ENCODE data around the gene YBX3. TPM values are rescaled to one million over a fixed set of nuclear protein-coding genes. Genes with fewer than 3 reads are reported as not detected.
A peak's percentile ranks its signal among the peaks of the same experiment; 100 is the strongest.

The YBX3 gene
- total and polyA plus RNA-seq, 2 of the 13 experiments (the other 11 are each of a cell fraction or from before 2014, with no cell fraction given), result 77.5 to 99.6 TPM

- TF ChIP-seq ZNF781 (CRISPR knock-in tag; IDR thresholded peaks at IDR 0.05; ENCODE audit: borderline replicate concordance, not compliant biosample characterization), result peak; percentile 22
- TF ChIP-seq SNAPC2 (CRISPR knock-in tag; IDR thresholded peaks at IDR 0.05), result no peak
- peak; percentile 59; the same call in 1 of the 2 replicates for TF ChIP-seq IKZF5 (CRISPR knock-in tag; IDR thresholded peaks at IDR 0.05)
- no peak for TF ChIP-seq KLF13 (CRISPR knock-in tag; IDR thresholded peaks at IDR 0.05)
- peak; percentile 47 for TF ChIP-seq MED1 (CRISPR knock-in tag; IDR thresholded peaks at IDR 0.05)
- TF ChIP-seq RCOR2 (CRISPR knock-in tag; IDR thresholded peaks at IDR 0.05), result no peak
- TF ChIP-seq SATB2 (CRISPR knock-in tag; IDR thresholded peaks at IDR 0.05), result no peak
- 0 out of 2 replicates have a peak, but pooled peaks have one; percentile 49 for TF ChIP-seq PHF21A (CRISPR knock-in tag; IDR thresholded peaks at IDR 0.05)
- no peak for TF ChIP-seq KAT2B (IDR thresholded peaks at IDR 0.05; ENCODE audit: borderline replicate concordance, low read depth, low read length)
- no peak for TF ChIP-seq ZUFSP (CRISPR knock-in tag; IDR thresholded peaks at IDR 0.05; ENCODE audit: borderline replicate concordance)
- TF ChIP-seq DPF2 (CRISPR knock-in tag; IDR thresholded peaks at IDR 0.05; ENCODE audit: borderline replicate concordance, low read depth), result peak; percentile 67; the same call in 1 of the 2 replicates
- TF ChIP-seq ZNF205 (CRISPR knock-in tag; IDR thresholded peaks at IDR 0.05), result no peak
- TF ChIP-seq ZNF883 (CRISPR knock-in tag; IDR thresholded peaks at IDR 0.05; ENCODE audit: not compliant biosample characterization), result no peak
- TF ChIP-seq PLRG1 (conservative IDR thresholded peaks at IDR 0.05), result no peak
- TF ChIP-seq MNT (IDR thresholded peaks at IDR 0.05), result peak; percentile 98
- no peak for TF ChIP-seq ZNF652 (CRISPR knock-in tag; IDR thresholded peaks at IDR 0.05; ENCODE audit: borderline replicate concordance, low read depth)
- no peak for TF ChIP-seq HHEX (CRISPR knock-in tag; IDR thresholded peaks at IDR 0.05)
- no peak for TF ChIP-seq ZNF10 (CRISPR knock-in tag; IDR thresholded peaks at IDR 0.05; ENCODE audit: borderline replicate concordance, low read depth)
- no peak for TF ChIP-seq DDIT3 (CRISPR knock-in tag; IDR thresholded peaks at IDR 0.05)
- TF ChIP-seq POLR2A (IDR thresholded peaks at IDR 0.05; ENCODE audit: insufficient read depth in 1 of 2, low read depth in 2 of 2, low read length in 2 of 2), result peak; percentile 44; a peak in 2 of 4 replicates
- peak; percentile 54; the same call in 1 of the 2 replicates for TF ChIP-seq GATAD1 (CRISPR knock-in tag; IDR thresholded peaks at IDR 0.05)
- TF ChIP-seq NR2C2 (CRISPR knock-in tag; IDR thresholded peaks at IDR 0.05; ENCODE audit: borderline replicate concordance), result peak; percentile 47; the same call in 1 of the 2 replicates
Observed at GRCh38 chr12:10721651-10722501, 1.2 kb downstream of the YBX3 start (continued).

Measured in HepG2 (cell line).